Measurements from ENCODE around the gene LCN1.
A peak's percentile ranks its signal among the peaks of the same experiment; 100 is the strongest.

The LCN1 gene

GRCh38 chr9:135520916-135521607, at the start of gene LCN1:
TSS of gene LCN1 (plus strand) at chr9:135521440. CDS start at chr9:135521498, 58 bp downstream.
- DNase-seq, result no peak

- peak; percentile 24 for DNase-seq
Observed at GRCh38 chr9:135471791-135472640, 49.2 kb upstream of the LCN1 start.

- DNase-seq, result no peak
Observed at GRCh38 chr9:135473972-135474543, 47.2 kb upstream of the LCN1 start.

- DNase-seq, result no peak
Observed at GRCh38 chr9:135474915-135475314, 46.3 kb upstream of the LCN1 start.

GRCh38 chr9:135476561-135477355, 44.5 kb upstream of the LCN1 start:
- DNase-seq, result no peak

DNA sequence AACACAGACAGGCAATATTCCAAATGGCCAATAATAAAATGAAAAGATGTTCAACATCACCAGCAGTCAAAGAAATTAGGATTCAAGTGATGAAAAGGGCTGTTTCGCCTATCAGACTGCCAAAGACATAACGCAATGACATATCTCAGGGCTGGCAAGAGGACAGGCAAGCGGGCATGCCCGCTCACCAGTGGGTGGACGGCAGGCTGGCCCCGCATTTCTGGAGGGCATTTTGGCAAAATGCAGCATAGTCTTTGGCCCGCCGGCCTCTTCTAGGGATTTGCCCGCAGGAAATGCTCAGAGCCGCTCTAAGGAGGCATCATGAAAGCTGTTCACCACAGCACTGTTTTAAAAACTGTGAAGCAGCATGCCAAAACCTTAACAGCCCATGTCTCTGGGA, 43.0 kb upstream of the LCN1 start:
- no peak for DNase-seq

DNA sequence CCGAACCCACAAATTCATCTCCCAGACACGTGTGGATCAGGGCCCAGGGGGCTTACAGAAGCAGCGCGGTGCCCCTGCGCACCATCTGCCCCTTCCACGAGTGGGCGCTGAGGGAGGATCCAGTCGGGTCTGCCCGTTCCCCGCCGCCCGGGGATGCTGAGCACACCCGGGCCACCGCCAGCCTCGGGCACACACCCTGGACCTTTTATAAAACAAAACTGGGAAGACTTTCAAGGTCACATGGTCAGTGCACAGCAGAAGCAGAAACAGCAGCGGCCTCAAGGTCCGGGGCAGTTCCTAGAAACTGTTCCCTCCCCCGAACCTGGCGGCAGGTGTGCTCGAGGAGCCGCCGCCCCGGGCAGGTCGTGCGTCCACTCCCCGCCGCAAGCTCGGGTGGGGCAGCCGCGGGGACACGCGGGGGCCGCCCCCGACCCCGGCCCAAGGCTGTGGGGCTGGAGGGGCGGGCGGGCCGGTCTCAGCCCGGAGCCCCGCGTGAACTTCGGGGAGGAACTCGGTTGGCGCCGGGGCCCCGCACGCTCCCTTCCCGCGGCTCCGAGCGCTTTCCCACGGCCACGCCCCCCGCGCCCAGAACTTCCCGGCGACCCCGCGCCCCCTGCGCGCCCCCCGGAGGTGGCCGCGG, 42.3 kb upstream of the LCN1 start:
- DNase-seq, result peak; percentile 29

- DNase-seq, result no peak
Observed at GRCh38 chr9:135479469-135480052, 41.7 kb upstream of the LCN1 start, which contains the start of gene PPP1R26. TSS of gene PPP1R26 (plus strand) at chr9:135479782. CDS start at chr9:135484511, 4,729 bp downstream.

- DNase-seq, result peak; percentile 25
Observed at GRCh38 chr9:135480071-135480939, 40.9 kb upstream of the LCN1 start.

DNA sequence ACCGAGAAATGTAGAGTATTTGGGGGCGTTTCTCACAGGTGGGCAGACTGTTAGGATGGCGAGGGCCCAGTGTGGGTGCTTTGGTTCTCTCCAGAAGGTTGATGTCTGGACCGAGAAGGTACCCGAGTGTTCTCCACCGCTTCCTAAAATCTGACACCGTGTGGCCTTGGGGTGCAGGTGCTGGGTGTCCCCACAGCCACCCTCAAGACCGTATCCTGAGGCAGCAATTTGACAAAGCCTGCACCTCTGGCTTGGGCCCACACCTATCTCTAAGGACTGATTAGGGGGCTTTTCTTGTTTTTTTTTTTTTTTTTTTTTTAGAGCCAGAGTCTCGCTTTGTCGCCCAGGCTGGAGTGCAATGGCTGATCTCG, 40.3 kb upstream of the LCN1 start:
- DNase-seq, result no peak

DNA sequence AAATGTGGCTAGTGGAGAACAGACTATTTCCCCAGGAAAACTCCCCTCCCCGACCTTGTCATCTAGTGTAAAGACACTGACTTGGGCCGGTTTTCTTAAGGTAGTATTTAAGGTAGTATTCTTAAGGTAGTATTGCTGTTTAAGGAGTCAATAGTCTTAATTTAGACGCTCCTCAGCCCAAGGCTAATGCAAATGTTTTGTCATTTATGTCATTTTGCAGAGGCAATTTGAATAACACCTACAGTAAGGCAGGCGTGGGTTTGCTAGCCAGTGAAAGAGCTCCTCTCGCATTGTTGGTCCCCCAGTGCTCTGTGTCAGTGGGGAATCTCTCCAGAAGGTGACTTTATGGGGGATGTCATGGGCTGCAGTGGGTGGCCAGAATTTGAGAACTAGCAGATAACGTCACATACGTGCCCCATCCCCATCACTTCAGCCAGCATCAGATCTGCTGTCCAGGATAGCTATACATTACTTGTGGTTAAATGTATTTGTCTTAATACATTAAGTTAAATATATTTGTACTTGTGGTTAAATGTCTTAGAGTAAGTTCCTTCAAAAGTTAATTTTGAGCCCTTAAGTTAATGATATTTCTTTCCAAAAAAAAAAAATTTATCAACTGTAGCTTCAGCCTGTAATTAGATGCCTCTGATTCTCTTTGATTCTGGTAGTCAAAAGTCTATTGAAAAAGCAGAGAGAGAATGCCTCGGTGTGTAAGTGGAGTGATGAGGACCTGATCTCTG, 39.1 kb upstream of the LCN1 start:
- no peak for DNase-seq

- DNase-seq, result no peak
Observed at GRCh38 chr9:135484460-135485277, 36.6 kb upstream of the LCN1 start.

GRCh38 chr9:135485385-135485784, 35.9 kb upstream of the LCN1 start:
- DNase-seq, result no peak

- no peak for DNase-seq
Observed at GRCh38 chr9:135485832-135486231, 35.4 kb upstream of the LCN1 start.

DNA sequence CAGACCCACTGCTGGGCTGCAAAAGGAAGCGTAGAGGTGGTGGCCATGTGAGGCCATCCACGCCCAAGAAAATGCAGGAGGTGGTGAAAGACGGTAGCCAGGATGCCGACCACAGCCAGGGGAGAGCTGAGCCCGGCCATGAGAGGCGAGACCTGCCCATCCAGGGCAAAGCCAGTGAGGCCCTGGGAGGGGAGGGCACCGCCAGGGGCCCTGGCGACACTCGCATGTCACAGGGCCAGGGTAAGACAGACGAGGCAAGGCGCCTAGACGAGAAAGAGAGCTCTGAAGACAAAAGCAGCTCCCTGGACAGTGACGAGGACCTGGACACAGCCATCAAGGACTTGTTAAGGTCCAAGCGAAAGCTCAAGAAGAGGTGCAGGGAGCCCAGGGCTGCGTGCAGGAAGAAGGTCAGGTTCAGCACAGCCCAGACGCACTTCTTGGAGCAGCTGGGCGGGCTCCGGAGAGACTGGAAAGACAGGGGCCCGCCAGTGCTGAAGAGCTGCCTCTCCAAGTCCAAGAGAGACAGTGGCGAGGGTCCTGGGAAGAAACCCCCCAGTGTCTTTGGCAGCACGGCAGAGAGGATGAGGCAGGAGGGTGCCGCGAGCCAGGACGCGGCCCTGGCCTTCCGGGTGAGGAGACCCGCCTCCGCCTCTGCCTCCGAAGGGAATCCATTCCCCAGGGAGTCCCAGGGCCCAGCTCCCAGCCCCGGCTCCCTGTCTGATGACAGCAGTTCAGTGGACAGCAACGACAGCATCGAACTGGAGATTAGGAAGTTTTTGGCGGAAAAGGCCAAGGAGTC, 34.8 kb upstream of the LCN1 start:
- DNase-seq, result no peak

GRCh38 chr9:135487281-135488012, 33.8 kb upstream of the LCN1 start:
- DNase-seq, result no peak

- no peak for DNase-seq
Observed at GRCh38 chr9:135488013-135488330, 33.3 kb upstream of the LCN1 start.

- no peak for DNase-seq
Observed at GRCh38 chr9:135488527-135488926, 32.7 kb upstream of the LCN1 start.

Measured in DMS79 (cell line).